Measurements from ENCODE around the gene POLH. TPM values are rescaled to one million over a fixed set of nuclear protein-coding genes. Genes with fewer than 3 reads are reported as not detected.

Gene POLH
- total RNA-seq, 1 donor, result 26.4 TPM

- H2AFZ ChIP-seq (ENCODE audit: low read length), result no peak overlapping the region
- no peaks in the 10 kb centered on the region for H3K4me1 ChIP-seq (ENCODE audit: insufficient read depth, low read length)
These were observed 40.9 kb downstream of the POLH start for GRCh38 chr6:43616725-43617472.

GRCh38 chr6:43621078-43621835, 45.3 kb downstream of the POLH start:
- H3K36me3 ChIP-seq (ENCODE audit: insufficient read depth, low read length), result peaks cover 73% of the 10 kb centered on the region
- no peak for DNase-seq (ENCODE audit: insufficient read length, low spot score, missing footprints)
- H4K20me1 ChIP-seq (ENCODE audit: insufficient read depth, low read length), result no peaks in the 10 kb centered on the region
- H3K9me3 ChIP-seq (ENCODE audit: low read depth, low read length), result no peaks in the 10 kb centered on the region
- H3K4me3 ChIP-seq (ENCODE audit: insufficient read depth, low read length), result no peak overlapping the region
- no peak overlapping the region for H3K27ac ChIP-seq (ENCODE audit: low read depth, low read length)
- no peaks in the 10 kb centered on the region for H3K4me1 ChIP-seq (ENCODE audit: insufficient read depth, low read length)
- no peaks in the 10 kb centered on the region for H3K27me3 ChIP-seq (ENCODE audit: insufficient read depth, low read length)
- no peak overlapping the region for H2AFZ ChIP-seq (ENCODE audit: low read length)
- no peak for TF ChIP-seq CTCF (IDR thresholded peaks at IDR 0.05; ENCODE audit: extremely low read depth, low read depth, low read length)
- peaks cover 27% of the 10 kb centered on the region for H3K79me2 ChIP-seq (ENCODE audit: insufficient read depth, low read length)
- H3K4me2 ChIP-seq (ENCODE audit: insufficient read depth, low read length), result no peak overlapping the region

More at GRCh38 chr6:43616725-43617472, 40.9 kb downstream of the POLH start:
- H3K27me3 ChIP-seq (ENCODE audit: insufficient read depth, low read length), result no peaks in the 10 kb centered on the region
- no peak overlapping the region for H3K4me2 ChIP-seq (ENCODE audit: insufficient read depth, low read length)
- H3K36me3 ChIP-seq (ENCODE audit: insufficient read depth, low read length), result peaks cover 62% of the 10 kb centered on the region
- DNase-seq (ENCODE audit: insufficient read length, low spot score, missing footprints), result no peak
- no peaks in the 10 kb centered on the region for H4K20me1 ChIP-seq (ENCODE audit: insufficient read depth, low read length)
- H3K4me3 ChIP-seq (ENCODE audit: insufficient read depth, low read length), result no peak overlapping the region
- peaks cover 2% of the 10 kb centered on the region for H3K79me2 ChIP-seq (ENCODE audit: insufficient read depth, low read length)
- no peaks in the 10 kb centered on the region for H3K9me3 ChIP-seq (ENCODE audit: low read depth, low read length)
- no peak for TF ChIP-seq CTCF (IDR thresholded peaks at IDR 0.05; ENCODE audit: extremely low read depth, low read depth, low read length)
- no peak overlapping the region for H3K27ac ChIP-seq (ENCODE audit: low read depth, low read length)

GRCh38 chr6:43621836-43622180, 45.8 kb downstream of the POLH start:
- Histone ChIP-seq H3K27me3 (ENCODE audit: insufficient read depth, low read length) (no peaks in the 10 kb centered on the region), H3K4me1 (ENCODE audit: insufficient read depth, low read length) (peaks cover 2% of the 10 kb centered on the region), H2AFZ (ENCODE audit: low read length) (no peak overlapping the region), H3K79me2 (ENCODE audit: insufficient read depth, low read length) (peaks cover 32% of the 10 kb centered on the region), H3K9me3 (ENCODE audit: low read depth, low read length) (no peaks in the 10 kb centered on the region), H3K27ac (ENCODE audit: low read depth, low read length) (no peak overlapping the region), H4K20me1 (ENCODE audit: insufficient read depth, low read length) (no peaks in the 10 kb centered on the region), H3K4me2 (ENCODE audit: insufficient read depth, low read length) (no peak overlapping the region), H3K36me3 (ENCODE audit: insufficient read depth, low read length) (peaks cover 76% of the 10 kb centered on the region), H3K4me3 (ENCODE audit: insufficient read depth, low read length) (no peak overlapping the region)
- no peak for TF ChIP-seq CTCF (IDR thresholded peaks at IDR 0.05; ENCODE audit: extremely low read depth, low read depth, low read length)
- DNase-seq (ENCODE audit: insufficient read length, low spot score, missing footprints), result no peak

- H2AFZ ChIP-seq (ENCODE audit: low read length), result no peak overlapping the region
- TF ChIP-seq CTCF (IDR thresholded peaks at IDR 0.05; ENCODE audit: extremely low read depth, low read depth, low read length), result no peak
- peaks cover 76% of the 10 kb centered on the region for H3K36me3 ChIP-seq (ENCODE audit: insufficient read depth, low read length)
- no peak overlapping the region for H3K4me2 ChIP-seq (ENCODE audit: insufficient read depth, low read length)
- H4K20me1 ChIP-seq (ENCODE audit: insufficient read depth, low read length), result no peaks in the 10 kb centered on the region
- H3K4me1 ChIP-seq (ENCODE audit: insufficient read depth, low read length), result peaks cover 9% of the 10 kb centered on the region
- no peak overlapping the region for H3K4me3 ChIP-seq (ENCODE audit: insufficient read depth, low read length)
- no peaks in the 10 kb centered on the region for H3K9me3 ChIP-seq (ENCODE audit: low read depth, low read length)
- no peaks in the 10 kb centered on the region for H3K27me3 ChIP-seq (ENCODE audit: insufficient read depth, low read length)
- no peak for DNase-seq (ENCODE audit: insufficient read length, low spot score, missing footprints)
- H3K79me2 ChIP-seq (ENCODE audit: insufficient read depth, low read length), result peaks cover 39% of the 10 kb centered on the region
- H3K27ac ChIP-seq (ENCODE audit: low read depth, low read length), result no peak overlapping the region
These were observed 46.6 kb downstream of the POLH start for GRCh38 chr6:43622541-43622940.

All from osteoblast (primary cell).